ENCODE measurements around the gene ACTG1. TPM values are rescaled to one million over a fixed set of nuclear protein-coding genes. Genes with fewer than 3 reads are reported as not detected.
A peak's percentile ranks its signal among the peaks of the same experiment; 100 is the strongest.

The ACTG1 gene
- total and polyA plus RNA-seq, 2 donors (not counting 1 experiment from before 2014, with no cell fraction given), result 803 to 1,677 TPM

DNA sequence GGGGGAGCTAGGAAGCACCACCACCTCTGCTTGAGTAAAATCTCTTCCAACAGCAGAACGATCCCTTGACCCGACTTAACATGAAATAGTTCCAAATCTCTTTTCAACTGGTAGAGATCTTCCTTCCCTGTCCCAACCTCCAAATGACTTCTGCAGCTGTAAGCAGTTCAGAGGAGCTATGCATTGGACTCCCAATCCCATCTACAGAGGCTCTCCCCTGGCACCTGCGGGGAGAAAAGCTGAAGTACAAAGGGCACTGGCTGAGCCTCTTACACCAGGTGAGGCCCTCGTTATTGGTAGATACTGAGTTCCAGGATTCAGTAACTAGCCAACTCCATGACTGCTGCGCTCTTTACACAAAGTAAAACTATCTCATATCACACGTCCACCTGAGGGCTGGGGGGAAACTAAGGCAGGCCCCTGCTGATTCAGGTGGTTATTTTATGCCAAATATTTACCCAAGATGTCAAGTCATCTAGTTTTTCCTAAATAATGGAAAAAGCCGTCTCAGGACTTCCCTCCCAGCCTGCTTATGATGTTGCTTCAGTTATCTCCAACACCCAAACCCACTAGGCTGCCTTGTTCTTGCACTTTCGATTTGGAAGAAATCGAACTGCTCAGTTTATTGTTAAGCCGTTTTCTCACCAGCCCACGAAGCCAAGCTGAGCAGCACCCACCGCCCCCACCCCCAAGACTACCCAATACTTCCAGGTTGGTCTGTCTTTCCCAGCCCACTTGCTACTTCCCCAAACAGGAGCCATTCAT, 3.2 kb downstream of the ACTG1 start:
- peaks cover 28 to 45% of the 10 kb centered on the region in 2 donors for H3K4me1 ChIP-seq (ENCODE audit: control insufficient read depth in 2 of 2, insufficient read depth in 2 of 2, low read length in 2 of 2)
- DNase-seq, result peak; percentile 60
- peaks cover 39% of the 10 kb centered on the region for H3K79me2 ChIP-seq (ENCODE audit: control insufficient read depth, insufficient read depth, low read length)
- Mint-ChIP-seq H3K9me3 (ENCODE audit: insufficient read depth) (no peaks in the 10 kb centered on the region), H3K27ac (peak overlapping the region; percentile 94), H3K4me1 (peaks cover 45% of the 10 kb centered on the region), H3K4me3 (peak overlapping the region; percentile 97), H3K27me3 (no peaks in the 10 kb centered on the region)
- peaks cover 44% of the 10 kb centered on the region for H4K20me1 ChIP-seq (ENCODE audit: control insufficient read depth, insufficient read depth, low read length, poor library complexity, severe bottlenecking)
- intact Hi-C loops (cut with micrococcal nuclease), result loop anchor here (1.0 kb wide), 1 partner anchor 114 kb away; the partner anchor contains the start of gene BAHCC1
- H3K27ac ChIP-seq (ENCODE audit: low read length in 2 of 2), result peak overlapping the region in 1 of 2 donors; percentile 81
- ATAC-seq (ENCODE audit: low read depth), result no peak
- H3K9ac ChIP-seq (ENCODE audit: low read length), result peak overlapping the region; percentile 93
- no peaks in the 10 kb centered on the region for H3K27me3 ChIP-seq (replicated peaks in 1 of 4; ENCODE audit: control extremely low read depth in 1 of 4, control insufficient read depth in 3 of 4, insufficient read depth in 4 of 4, low read length in 3 of 4)
- H3K4me3 ChIP-seq (ENCODE audit: control extremely low read depth in 1 of 5, extremely low read depth in 1 of 5, insufficient read depth in 1 of 5, low read depth in 2 of 5, low read length in 4 of 5), result peak overlapping the region; percentile 73 to 96 (median 86)
- WGBS (ENCODE audit: insufficient coverage), result 13% methylated on average over 8 of the region's 12 CpGs
- H3K4me2 ChIP-seq (replicated peaks; ENCODE audit: low read depth, low read length, poor library complexity, severe bottlenecking), result peak overlapping the region; percentile 99
- TF ChIP-seq EZH2 (IDR thresholded peaks at IDR 0.05; ENCODE audit: borderline replicate concordance, insufficient read depth, low read depth, low read length, poor library complexity, severe bottlenecking), result no peak
- TF ChIP-seq, protein P1, sequence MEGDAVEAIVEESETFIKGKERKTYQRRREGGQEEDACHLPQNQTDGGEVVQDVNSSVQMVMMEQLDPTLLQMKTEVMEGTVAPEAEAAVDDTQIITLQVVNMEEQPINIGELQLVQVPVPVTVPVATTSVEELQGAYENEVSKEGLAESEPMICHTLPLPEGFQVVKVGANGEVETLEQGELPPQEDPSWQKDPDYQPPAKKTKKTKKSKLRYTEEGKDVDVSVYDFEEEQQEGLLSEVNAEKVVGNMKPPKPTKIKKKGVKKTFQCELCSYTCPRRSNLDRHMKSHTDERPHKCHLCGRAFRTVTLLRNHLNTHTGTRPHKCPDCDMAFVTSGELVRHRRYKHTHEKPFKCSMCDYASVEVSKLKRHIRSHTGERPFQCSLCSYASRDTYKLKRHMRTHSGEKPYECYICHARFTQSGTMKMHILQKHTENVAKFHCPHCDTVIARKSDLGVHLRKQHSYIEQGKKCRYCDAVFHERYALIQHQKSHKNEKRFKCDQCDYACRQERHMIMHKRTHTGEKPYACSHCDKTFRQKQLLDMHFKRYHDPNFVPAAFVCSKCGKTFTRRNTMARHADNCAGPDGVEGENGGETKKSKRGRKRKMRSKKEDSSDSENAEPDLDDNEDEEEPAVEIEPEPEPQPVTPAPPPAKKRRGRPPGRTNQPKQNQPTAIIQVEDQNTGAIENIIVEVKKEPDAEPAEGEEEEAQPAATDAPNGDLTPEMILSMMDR (IDR thresholded peaks at IDR 0.05), result no peak
- POLR2A ChIA-PET, result interaction anchor here (0.5 to 3.7 kb wide), 3 partner anchors 10 to 43 kb away, joined by 3 to 32 read pairs (median 6); no protein-coding TSS in a partner anchor
- H3K36me3 ChIP-seq (replicated peaks in 1 of 2; ENCODE audit: control extremely low read depth in 1 of 2, control insufficient read depth in 1 of 2, extremely low read depth in 1 of 2, insufficient read depth in 2 of 2, low read length in 1 of 2), result peaks cover 0 to 36% of the 10 kb centered on the region in 2 experiments
- CTCF ChIA-PET, result interaction anchor here (1.2 to 3.4 kb wide), 6 partner anchors 9 to 112 kb away, joined by 4 to 17 read pairs (median 7); partner anchors contain the start of gene FAAP100
- no peak overlapping the region for H2AFZ ChIP-seq (ENCODE audit: insufficient read depth, low read depth, low read length, poor library complexity, severe bottlenecking)
- no peaks in the 10 kb centered on the region for H3K9me3 ChIP-seq (ENCODE audit: control extremely low read depth in 1 of 3, control insufficient read depth in 2 of 3, insufficient read depth in 1 of 3, low read length in 2 of 3)

All from B cell (primary cell).